ENCODE measurements around the gene VCX3A.
"Not testable (repeated sequence)": the region's sequence is repeated elsewhere in the genome, so short reads cannot be mapped to it uniquely, and the experiment has no call there.

Gene VCX3A

DNA sequence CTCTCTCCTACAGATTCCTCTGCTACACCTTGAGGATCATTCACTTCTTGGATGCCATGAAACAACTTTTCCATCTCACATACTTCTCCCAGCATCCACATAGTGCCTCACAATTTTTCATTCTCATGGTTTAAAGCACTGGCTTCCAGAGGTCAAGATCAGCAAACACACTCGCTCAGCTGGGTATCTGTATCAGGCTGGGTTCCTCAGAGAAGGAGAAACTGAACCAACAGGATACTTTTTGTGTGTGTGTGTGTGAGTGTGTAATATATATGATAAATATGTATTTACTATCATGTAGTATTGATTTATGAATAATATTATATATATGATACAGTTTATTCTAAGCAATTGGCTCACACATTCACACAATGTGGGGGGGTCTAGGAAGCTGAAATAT, at the start of gene VCX3A:
VCX3A (minus strand) TSS at position 101 of the 400 bp plus-strand sequence. CDS start 621 bp downstream, outside the sequence.
- DNase-seq, result not testable (repeated sequence)

DNA sequence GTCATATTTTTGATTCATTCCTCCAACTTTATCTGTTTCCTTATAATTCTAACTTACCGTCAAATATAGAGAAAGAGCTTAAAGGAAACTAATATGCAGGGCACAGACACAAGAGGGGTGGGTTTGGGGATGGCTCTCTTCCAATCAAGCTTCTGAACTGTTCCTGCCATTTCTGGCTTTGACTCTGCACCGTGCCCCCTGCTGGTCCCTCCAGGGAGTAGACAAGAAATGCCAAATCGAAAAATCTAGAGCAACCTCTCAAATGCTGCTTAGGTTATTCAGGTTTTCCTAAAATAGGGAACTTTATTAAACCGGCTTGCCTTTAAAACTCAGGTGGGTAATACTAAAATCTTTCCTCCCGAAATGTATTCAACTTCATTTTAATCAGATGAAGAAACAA, 39.8 kb upstream of the VCX3A start:
- no peak for DNase-seq

DNA sequence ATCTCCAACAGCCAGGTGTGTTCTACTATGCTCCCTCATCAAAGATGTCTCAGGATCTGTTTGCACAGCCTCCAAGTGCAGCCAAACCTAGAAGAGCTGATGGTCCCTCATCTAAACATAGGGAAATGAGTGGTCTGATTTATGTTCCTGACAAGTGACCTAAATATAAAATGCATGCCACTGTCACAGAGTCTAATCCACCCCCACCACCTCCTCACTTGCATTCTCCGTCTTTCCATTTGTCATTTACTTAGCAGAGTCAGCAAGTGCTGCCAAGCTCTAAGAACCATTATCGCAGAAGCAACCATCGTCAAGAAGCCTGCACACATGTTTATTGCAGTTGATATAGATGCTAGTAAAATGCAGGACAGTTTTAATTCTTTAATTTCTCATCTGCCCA, 33.1 kb upstream of the VCX3A start:
- no peak for DNase-seq

- no peak for DNase-seq
Measured at GRCh38 chrX:6558979-6559378, 24.1 kb upstream of the VCX3A start.

DNA sequence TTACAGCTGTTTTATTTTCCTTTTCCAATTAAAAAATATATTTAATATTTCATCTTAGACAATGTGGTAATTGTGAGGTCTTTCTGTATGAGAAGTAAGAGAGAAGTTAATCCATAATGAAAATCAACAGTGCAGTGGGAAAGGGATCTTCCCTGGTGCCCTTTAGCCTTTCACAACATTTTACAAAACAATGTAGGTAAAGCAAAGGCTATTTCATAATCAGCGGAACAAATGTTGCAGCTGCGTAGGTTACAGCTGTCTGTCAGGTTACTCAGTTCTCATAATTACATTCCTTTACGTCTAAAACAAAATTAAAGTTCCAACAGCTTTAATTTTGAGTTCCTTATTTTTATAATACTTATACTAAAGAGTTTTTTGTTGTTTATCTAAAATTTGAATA, 22.8 kb upstream of the VCX3A start:
- DNase-seq, result no peak

DNA sequence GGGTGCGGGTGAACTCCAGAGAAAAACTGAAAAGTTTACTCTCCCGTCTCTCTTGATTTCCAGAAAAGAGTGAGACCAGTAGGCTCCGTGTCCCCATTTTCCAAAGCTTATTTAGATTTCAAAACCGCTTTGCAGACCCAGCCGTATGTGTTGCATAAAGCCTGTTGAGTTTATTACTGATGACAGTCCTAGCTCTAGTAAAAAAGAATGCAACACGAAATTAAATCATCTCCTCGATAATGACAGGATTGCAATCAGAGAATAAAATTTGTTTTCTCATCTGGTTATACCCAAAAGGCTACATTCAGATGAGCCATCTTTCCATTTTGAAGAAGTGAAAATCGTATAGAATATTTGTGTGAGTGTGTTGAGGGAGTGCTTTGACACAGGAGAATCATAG, 16.1 kb upstream of the VCX3A start:
- no peak for DNase-seq

- DNase-seq, result no peak
Measured at GRCh38 chrX:6545712-6546111, 10.8 kb upstream of the VCX3A start.

- DNase-seq, result no peak
Measured at GRCh38 chrX:6526564-6527136, 8.3 kb downstream of the VCX3A start.

DNA sequence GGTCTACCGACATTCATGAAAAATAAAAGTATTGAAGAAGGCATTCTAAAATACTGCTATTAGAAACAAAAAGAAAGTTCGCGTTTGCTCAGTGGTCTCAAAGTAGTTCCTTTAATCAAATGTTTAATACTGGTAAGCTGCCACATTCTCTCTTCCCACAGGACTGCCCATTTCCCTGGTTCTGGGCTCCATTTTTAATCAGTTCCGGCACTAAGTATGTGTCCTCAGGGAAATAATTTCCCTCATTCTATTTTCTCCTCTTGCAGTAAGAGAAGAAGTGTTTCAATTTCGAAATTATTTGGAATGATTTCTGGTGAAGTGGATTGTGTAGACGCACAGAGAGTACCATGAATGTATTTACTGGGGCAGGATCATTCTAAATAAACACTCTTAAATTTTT, 17.5 kb downstream of the VCX3A start:
- no peak for DNase-seq

DNA sequence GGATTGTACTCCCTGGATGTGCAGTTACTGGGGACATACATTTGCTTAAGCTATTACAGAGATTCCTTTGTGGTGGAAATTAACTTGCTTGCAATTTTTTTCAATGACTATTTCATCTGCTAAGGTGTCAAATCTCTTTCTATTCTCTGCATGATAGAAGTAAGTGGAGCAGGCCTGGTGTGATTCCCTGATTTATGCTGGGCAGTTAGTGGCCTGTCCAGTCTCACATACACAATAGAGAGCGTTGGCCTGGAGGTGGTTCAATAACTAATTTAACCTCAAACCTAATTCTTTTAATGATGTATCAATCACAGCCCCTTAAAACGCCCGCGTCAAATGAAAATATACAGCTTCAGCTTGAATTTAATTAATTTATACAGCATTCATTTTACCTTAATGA, 28.5 kb downstream of the VCX3A start:
- DNase-seq, result no peak

DNA sequence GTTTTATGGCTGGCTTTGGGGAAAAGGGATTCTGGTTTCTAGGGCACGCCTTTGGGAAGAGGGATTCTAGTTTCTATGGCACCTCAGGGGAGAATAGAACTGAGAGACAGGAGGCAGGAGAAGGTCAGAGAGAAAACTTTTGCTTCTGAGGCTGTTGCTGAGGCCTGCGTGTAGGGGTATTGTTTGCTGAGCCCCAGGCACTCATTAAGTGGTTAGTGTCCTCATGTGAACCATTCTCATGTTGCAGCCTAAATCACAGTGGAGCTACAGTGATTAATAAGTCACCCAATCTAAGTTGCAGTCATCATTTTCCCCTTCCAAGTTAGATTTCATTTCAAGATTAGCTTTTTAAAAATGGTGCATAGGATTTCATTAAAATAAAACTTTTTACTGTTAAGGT, 29.0 kb downstream of the VCX3A start:
- no peak for DNase-seq

DNA sequence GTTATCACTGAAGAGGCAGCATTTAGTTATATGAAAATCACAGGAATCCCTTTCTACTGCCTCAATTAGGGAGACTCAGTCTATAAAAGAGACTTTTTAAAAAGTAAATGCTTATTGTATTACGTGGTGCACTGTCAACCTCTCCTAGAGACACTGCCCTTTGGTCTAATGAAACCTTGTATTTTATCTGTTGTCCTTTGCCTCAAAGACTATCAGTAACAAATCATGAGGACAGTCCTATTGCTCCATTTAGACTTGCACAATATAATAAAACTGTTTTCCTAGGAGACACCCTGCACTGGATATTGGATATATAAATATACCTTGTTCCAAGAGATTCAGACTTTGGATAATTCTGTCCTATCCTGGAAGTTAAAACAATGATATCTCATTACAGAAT, 34.2 kb downstream of the VCX3A start:
- no peak for DNase-seq

GRCh38 chrX:6498324-6498723, 36.6 kb downstream of the VCX3A start:
- DNase-seq, result no peak

All from NCI-H774 (cell line).